ENCODE results near the gene LCLAT1.

Gene LCLAT1

DNA sequence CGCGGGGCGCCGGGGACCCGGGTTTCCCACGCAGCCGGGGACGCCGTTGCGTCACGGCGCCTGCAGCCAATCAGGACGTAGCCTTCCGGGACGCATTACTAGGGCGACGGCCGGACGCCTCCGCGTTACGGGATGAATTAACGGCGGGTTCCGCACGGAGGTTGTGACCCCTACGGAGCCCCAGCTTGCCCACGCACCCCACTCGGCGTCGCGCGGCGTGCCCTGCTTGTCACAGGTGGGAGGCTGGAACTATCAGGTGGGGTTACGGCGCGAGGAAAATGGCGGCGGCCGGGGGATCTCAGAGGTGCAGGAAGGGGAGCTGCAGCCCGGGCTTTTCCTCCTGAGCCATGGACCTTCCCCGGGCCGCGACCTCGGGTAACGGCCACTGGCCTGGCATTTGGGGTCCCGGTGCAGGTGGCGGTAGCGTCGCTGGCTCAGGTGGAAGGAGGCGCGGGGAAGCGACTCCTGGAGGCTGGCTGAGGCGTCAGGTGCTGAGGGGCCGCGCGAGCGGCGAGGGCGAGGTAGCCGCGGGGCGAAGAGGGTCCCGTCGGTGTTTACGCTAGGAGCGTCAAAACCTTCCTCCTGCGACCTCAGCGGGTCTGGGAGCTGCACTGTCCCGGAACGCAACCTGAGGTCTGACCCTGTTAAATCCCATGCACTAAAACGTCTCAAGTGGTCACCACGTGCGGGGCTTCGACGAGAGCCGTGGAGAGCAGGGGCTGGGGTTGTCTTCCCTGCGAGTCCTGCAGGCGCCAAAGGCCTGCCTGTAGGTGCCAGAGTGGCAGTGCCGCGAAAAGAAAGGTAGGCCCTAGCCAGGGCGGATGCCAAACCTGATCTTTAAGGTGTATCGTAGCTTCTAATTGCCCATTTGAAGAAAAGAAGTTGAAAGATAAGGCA, at the start of gene LCLAT1:
Gene LCLAT1, plus strand, starts transcription at position 98 of the 897 bp plus-strand sequence. CDS start 78,345 bp downstream, outside the sequence.
- no peaks in the 10 kb centered on the region for H3K36me3 ChIP-seq (ENCODE audit: control insufficient read depth, insufficient read depth, low read length)
- H3K4me1 ChIP-seq (ENCODE audit: control insufficient read depth, insufficient read depth, low read length): no peaks in the 10 kb centered on the region; the same call in 1 of the 2 replicates
- DNase-seq (ENCODE audit: low read depth, low spot score): peak; percentile 48
- H3K4me3 ChIP-seq (ENCODE audit: low read length): peak within 1 kb of the TSS; percentile 95
- WGBS (ENCODE audit: insufficient coverage, insufficient read length): no CpG with 5 or more reads among the region's 83 CpGs
- no peaks in the 10 kb centered on the region for H3K27me3 ChIP-seq (ENCODE audit: control insufficient read depth, insufficient read depth, low read length)
- no peak within 1 kb of the TSS for H3K27ac ChIP-seq (ENCODE audit: low read length)
- no peaks in the 10 kb centered on the region for H3K9me3 ChIP-seq (ENCODE audit: control insufficient read depth, insufficient read depth, low read length)

DNA sequence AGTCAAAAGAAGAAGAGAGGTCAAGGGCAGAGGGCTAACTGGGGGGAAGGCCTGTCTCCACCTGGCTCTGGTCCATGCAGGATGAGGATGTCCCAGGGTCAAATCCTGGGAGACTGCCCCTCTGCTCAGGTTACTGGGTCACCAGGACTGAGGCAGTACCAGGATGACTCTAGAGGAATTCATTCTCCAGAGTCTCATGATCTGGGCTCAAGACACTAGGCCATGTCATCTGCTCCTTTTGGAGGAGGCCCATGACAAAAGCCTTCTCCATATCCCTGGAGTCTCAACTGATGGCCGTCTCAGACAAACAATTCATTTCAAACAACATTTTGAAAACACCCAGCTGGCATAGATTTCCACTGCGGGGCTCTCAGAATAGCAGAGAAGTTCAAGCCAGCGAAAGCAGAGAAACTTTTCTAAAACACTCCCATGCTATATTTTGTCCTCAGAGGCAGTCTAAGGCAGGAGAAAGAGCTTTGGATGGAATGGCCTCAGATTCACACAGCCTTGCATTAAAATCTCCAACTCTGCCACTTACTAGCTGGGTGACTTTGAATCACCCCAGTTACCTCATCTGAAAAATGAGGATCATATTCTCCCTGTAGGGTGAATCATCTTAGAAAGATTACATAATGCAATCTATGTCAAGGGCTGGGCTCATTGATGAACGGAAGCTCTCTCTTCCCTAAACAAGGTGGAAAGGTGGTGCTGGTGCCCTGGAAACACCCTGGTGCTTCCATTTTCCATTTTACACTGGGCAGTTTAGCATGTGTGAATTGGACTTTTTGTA, 48.8 kb upstream of the LCLAT1 start:
- Histone ChIP-seq H3K27me3 (ENCODE audit: control insufficient read depth, insufficient read depth, low read length) (no peaks in the 10 kb centered on the region), H3K27ac (ENCODE audit: low read length) (no peak overlapping the region), H3K4me3 (ENCODE audit: low read length) (no peak overlapping the region), H3K9me3 (ENCODE audit: control insufficient read depth, insufficient read depth, low read length) (no peaks in the 10 kb centered on the region), H3K36me3 (ENCODE audit: control insufficient read depth, insufficient read depth, low read length) (no peaks in the 10 kb centered on the region), H3K4me1 (ENCODE audit: control insufficient read depth, insufficient read depth, low read length) (no peaks in the 10 kb centered on the region)
- DNase-seq (ENCODE audit: low read depth, low spot score): no peak
- WGBS (ENCODE audit: insufficient coverage, insufficient read length): no CpG with 5 or more reads among the region's 4 CpGs

DNA sequence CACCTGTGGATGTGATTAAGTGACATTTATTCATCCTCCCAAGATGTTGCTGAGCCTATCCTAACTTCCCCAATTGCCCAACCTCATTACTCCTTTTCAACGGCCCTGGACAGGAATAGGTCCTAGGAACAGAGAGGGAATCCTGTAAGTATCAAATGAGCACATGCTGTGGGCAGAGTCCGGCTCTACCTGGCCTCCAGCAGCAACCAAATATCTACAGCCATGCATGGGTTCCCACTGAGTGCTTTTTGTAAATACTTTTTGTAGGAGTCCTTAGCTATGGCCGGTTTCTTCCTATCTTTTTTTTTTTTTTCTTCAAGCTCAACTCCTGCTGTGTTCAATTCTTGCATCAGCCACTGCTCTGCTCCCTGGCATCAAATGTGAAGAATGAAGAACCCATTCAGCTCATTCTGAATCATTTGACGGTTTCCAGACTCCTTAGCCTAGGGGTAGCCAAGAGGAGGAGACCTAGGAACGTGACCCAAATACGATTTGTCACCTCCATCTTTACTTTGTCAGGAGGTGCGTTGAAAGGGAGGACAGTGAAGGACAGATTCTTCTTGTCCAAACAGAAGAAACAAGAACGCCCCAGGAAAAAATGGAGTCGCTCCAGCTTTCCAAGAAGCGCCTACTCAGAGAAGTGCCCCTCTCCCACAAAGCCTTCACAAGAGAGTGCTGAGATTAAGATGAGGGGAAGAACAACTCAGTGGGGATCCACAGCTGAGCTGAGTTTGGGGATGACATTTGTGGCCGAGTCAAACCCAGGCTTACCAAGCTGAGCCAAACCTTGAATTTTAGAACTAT, 46.7 kb upstream of the LCLAT1 start:
- H3K36me3 ChIP-seq (ENCODE audit: control insufficient read depth, insufficient read depth, low read length): no peaks in the 10 kb centered on the region
- no peaks in the 10 kb centered on the region for H3K9me3 ChIP-seq (ENCODE audit: control insufficient read depth, insufficient read depth, low read length)
- peaks cover 6% of the 10 kb centered on the region; the same call in 1 of the 2 replicates for H3K4me1 ChIP-seq (ENCODE audit: control insufficient read depth, insufficient read depth, low read length)
- WGBS (ENCODE audit: insufficient coverage, insufficient read length): no CpG with 5 or more reads among the region's 11 CpGs
- H3K4me3 ChIP-seq (ENCODE audit: low read length): no peak overlapping the region
- H3K27me3 ChIP-seq (ENCODE audit: control insufficient read depth, insufficient read depth, low read length): no peaks in the 10 kb centered on the region
- no peak for DNase-seq (ENCODE audit: low read depth, low spot score)
- no peak overlapping the region for H3K27ac ChIP-seq (ENCODE audit: low read length)

DNA sequence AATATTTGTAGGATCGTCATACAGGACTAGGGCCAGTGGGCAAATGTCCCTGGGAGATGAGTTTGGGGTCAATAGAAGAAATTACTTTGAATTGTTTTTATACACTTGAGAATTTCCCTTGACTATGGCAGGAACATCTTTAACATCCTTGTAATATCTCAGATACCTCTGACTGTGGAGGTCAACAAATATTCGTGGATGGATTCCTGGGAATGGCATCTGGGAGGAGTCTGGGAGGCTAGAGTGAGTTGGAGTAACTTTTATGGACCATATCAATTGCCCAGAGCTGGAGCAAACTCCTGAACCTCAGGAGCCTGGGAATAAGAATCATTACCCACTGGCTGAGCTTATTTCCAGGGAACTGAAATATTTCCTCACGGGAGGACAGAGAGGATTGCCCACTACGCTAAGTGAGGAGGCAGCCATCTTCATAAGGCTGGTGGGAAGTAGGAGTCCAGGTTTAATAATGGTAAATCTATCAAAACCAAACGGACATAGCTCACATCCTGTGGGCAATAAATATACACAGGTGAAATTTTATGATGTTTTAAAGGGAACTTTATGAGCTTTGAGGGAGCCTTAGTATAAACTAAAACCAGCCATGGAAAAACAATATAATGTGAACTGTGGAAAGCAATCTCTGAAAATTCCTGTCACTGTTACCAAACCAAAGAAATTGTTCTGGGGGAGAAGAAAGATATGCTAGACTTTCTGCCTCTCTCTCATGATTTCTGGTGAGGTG, 44.4 kb upstream of the LCLAT1 start:
- no peak for DNase-seq (ENCODE audit: low read depth, low spot score)
- no peak overlapping the region for H3K27ac ChIP-seq (ENCODE audit: low read length)
- peaks cover 6% of the 10 kb centered on the region; the same call in 1 of the 2 replicates for H3K4me1 ChIP-seq (ENCODE audit: control insufficient read depth, insufficient read depth, low read length)
- H3K36me3 ChIP-seq (ENCODE audit: control insufficient read depth, insufficient read depth, low read length): no peaks in the 10 kb centered on the region
- H3K4me3 ChIP-seq (ENCODE audit: low read length): no peak overlapping the region
- H3K9me3 ChIP-seq (ENCODE audit: control insufficient read depth, insufficient read depth, low read length): no peaks in the 10 kb centered on the region
- H3K27me3 ChIP-seq (ENCODE audit: control insufficient read depth, insufficient read depth, low read length): no peaks in the 10 kb centered on the region
- WGBS (ENCODE audit: insufficient coverage, insufficient read length): no CpG with 5 or more reads among the region's 5 CpGs

DNA sequence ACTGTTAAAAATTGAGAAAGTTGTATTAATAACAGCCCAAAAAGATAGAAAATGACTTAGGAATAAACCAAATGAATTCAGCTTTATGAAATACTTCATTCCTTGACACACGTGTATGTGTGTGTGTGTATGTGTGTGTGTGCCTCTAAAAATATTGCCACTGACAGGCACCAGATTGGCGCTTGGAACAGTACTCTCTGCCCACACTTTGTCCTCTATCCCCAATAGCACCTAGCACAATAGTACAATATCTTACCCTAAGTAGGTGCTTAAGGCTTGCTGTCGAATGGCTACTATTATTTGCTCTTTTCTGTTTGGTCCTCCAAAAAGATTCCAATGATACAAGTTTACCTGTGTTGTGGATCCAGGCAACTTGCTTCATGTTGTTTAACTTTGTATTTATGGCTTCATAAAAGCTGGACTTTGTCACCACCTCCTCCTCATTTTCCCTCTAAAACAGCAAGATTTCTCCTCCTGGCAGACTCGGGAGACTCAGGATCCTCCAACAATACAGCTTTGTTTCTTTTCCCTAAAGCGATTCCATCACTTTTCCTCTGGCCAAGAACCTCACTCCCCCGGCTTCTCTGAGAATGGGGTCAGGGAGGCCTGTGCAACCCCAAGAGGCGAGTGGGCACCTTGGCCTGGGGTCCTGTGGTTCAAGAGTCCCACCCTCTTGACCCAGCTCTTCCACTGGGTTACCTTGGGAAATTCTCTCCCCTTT, 43.3 kb upstream of the LCLAT1 start:
- Histone ChIP-seq H3K4me3 (ENCODE audit: low read length) (no peak overlapping the region), H3K27ac (ENCODE audit: low read length) (no peak overlapping the region), H3K27me3 (ENCODE audit: control insufficient read depth, insufficient read depth, low read length) (no peaks in the 10 kb centered on the region), H3K36me3 (ENCODE audit: control insufficient read depth, insufficient read depth, low read length) (no peaks in the 10 kb centered on the region), H3K4me1 (ENCODE audit: control insufficient read depth, insufficient read depth, low read length) (peaks cover 6% of the 10 kb centered on the region; the same call in 1 of the 2 replicates), H3K9me3 (ENCODE audit: control insufficient read depth, insufficient read depth, low read length) (no peaks in the 10 kb centered on the region)
- no peak for DNase-seq (ENCODE audit: low read depth, low spot score)
- WGBS (ENCODE audit: insufficient coverage, insufficient read length): no CpG with 5 or more reads among the region's 7 CpGs

DNA sequence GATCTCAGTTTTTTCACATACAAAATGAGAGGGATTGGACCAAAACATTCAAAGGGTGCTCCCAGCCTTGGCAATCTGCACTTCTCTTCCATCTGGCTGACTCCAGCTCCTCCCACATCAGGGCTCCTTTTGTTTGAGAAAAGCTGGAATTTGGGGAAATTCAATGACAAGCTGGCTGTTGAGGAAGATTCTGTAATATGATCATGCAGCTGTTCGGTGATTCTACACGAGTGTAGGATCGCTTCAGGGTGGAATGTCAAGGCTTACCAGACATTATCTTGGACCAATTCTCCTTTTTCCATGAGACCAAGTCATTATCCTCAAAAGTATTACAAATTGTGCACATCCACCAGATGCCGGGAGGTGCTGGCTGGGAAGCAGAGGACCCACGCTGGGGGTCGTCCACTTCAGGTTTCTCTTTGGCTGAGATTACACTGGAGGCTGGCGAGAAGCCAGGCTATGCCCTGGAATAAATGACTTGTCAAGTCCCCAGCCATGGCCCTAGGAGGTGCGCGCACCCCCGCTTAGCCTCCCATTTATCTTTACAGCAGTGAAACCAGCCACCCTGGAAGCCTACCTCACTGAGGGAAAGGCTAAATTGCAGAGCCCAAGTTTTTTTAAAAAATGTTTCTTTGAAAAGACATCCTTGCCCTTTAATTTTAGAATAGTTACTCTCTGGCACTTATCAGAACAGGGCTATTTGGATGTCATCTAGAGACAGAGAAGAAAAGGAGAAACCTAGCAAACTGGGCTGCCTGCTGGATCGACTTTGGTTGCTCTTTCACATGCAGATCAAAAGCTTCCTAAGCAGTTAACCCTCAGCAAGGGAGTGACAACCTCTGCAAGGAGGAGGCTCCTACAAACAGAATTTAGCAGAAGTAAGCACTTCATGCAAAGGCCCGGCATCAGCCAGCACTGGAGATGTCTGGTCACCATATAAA, 42.5 kb upstream of the LCLAT1 start:
- Histone ChIP-seq H3K4me3 (ENCODE audit: low read length) (no peak overlapping the region), H3K27me3 (ENCODE audit: control insufficient read depth, insufficient read depth, low read length) (no peaks in the 10 kb centered on the region), H3K4me1 (ENCODE audit: control insufficient read depth, insufficient read depth, low read length) (peaks cover 6% of the 10 kb centered on the region; the same call in 1 of the 2 replicates), H3K9me3 (ENCODE audit: control insufficient read depth, insufficient read depth, low read length) (no peaks in the 10 kb centered on the region), H3K27ac (ENCODE audit: low read length) (no peak overlapping the region), H3K36me3 (ENCODE audit: control insufficient read depth, insufficient read depth, low read length) (no peaks in the 10 kb centered on the region)
- no CpG with 5 or more reads among the region's 12 CpGs for WGBS (ENCODE audit: insufficient coverage, insufficient read length)
- DNase-seq (ENCODE audit: low read depth, low spot score): no peak

DNA sequence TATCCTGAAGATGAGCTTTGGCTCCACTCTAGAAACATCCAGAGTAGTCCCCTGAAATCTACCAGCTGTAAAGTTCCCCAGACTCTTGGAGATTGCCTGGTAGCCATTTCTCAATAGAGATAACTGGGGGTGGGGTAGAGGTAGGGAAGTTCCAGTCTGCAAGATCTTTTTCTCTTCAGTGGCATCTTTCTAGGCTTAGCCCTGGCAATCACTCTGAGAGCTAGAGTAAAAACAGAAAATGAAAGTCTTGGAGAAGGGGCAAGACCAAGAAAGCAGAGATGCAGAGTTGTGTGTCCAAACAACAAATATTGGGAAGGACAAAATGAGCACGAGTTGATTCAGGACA, 41.8 kb upstream of the LCLAT1 start:
- no peak overlapping the region for H3K27ac ChIP-seq (ENCODE audit: low read length)
- peaks cover 6% of the 10 kb centered on the region; the same call in 1 of the 2 replicates for H3K4me1 ChIP-seq (ENCODE audit: control insufficient read depth, insufficient read depth, low read length)
- no CpG with 5 or more reads among the region's 1 CpG for WGBS (ENCODE audit: insufficient coverage, insufficient read length)
- DNase-seq (ENCODE audit: low read depth, low spot score): no peak
- H3K36me3 ChIP-seq (ENCODE audit: control insufficient read depth, insufficient read depth, low read length): no peaks in the 10 kb centered on the region
- H3K9me3 ChIP-seq (ENCODE audit: control insufficient read depth, insufficient read depth, low read length): no peaks in the 10 kb centered on the region
- no peak overlapping the region for H3K4me3 ChIP-seq (ENCODE audit: low read length)
- no peaks in the 10 kb centered on the region for H3K27me3 ChIP-seq (ENCODE audit: control insufficient read depth, insufficient read depth, low read length)

DNA sequence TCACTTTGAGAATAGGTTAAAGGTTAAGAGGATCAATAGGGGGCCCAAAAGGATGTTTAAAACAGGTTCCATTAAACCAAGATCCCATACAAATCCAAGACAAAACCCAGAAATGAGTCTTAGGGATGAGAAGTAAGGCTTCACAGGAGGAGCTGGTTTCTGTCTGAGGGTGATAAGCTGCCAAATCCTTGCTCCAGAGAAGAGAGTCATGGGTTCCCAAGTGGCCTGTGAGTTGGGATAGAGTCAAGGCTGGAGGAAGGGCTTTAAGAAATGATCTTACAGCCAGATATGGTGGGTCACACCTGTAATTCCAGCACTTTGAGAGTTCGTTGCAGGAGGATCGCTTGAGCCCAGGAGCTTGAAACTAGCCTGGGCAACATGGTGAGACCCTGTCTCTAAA, 40.2 kb upstream of the LCLAT1 start:
- H3K9me3 ChIP-seq (ENCODE audit: control insufficient read depth, insufficient read depth, low read length): no peaks in the 10 kb centered on the region
- no peaks in the 10 kb centered on the region for H3K27me3 ChIP-seq (ENCODE audit: control insufficient read depth, insufficient read depth, low read length)
- H3K4me1 ChIP-seq (ENCODE audit: control insufficient read depth, insufficient read depth, low read length): peaks cover 6% of the 10 kb centered on the region; the same call in 1 of the 2 replicates
- no peak for DNase-seq (ENCODE audit: low read depth, low spot score)
- H3K4me3 ChIP-seq (ENCODE audit: low read length): no peak overlapping the region
- H3K27ac ChIP-seq (ENCODE audit: low read length): no peak overlapping the region
- no peaks in the 10 kb centered on the region for H3K36me3 ChIP-seq (ENCODE audit: control insufficient read depth, insufficient read depth, low read length)
- no CpG with 5 or more reads among the region's 2 CpGs for WGBS (ENCODE audit: insufficient coverage, insufficient read length)

Data from iPS DF 6.9 (cell line).